T-helper 9 cell (primary cell): ENCODE measurements around the gene REXO1.
"Not testable (repeated sequence)": the region's sequence is repeated elsewhere in the genome, so short reads cannot be mapped to it uniquely, and the experiment has no call there.

ENCODE experiments used
- DNase-seq: peaks from one replicate; pipeline ENCODE4 v3.0.0-alpha.2; 2020
- total RNA-seq, 2 donors: gene quantifications; one replicate each; lab custom pipeline; 2026; lab: John Stamatoyannopoulos, UW

Gene REXO1, protein sequence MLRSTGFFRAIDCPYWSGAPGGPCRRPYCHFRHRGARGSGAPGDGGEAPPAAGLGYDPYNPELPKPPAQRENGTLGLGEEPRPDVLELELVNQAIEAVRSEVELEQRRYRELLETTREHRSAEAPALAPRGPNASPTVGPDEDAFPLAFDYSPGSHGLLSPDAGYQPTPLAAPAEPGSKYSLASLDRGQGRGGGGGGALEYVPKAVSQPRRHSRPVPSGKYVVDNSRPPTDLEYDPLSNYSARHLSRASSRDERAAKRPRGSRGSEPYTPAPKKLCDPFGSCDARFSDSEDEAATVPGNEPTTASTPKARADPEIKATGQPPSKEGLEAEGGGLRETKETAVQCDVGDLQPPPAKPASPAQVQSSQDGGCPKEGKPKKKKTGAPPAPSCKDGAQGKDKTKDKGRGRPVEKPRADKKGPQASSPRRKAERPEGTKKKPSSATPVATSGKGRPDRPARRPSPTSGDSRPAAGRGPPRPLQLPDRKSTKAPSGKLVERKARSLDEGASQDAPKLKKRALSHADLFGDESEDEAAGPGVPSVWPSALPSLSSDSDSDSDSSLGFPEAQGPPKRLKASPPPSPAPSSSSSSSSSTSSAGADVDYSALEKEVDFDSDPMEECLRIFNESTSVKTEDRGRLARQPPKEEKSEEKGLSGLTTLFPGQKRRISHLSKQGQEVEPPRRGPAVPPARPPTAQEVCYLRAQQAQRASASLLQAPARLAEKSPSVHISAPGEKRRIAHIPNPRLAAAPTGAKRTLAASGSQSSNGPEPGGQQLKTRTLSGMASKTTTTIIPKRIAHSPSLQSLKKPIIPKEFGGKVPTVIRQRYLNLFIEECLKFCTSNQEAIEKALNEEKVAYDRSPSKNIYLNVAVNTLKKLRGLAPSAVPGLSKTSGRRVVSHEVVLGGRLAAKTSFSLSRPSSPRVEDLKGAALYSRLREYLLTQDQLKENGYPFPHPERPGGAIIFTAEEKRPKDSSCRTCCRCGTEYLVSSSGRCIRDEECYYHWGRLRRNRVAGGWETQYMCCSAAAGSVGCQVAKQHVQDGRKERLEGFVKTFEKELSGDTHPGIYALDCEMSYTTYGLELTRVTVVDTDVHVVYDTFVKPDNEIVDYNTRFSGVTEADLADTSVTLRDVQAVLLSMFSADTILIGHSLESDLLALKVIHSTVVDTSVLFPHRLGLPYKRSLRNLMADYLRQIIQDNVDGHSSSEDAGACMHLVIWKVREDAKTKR
- total RNA-seq = 63.0 to 98.2 reads per million in 2 donors

DNA sequence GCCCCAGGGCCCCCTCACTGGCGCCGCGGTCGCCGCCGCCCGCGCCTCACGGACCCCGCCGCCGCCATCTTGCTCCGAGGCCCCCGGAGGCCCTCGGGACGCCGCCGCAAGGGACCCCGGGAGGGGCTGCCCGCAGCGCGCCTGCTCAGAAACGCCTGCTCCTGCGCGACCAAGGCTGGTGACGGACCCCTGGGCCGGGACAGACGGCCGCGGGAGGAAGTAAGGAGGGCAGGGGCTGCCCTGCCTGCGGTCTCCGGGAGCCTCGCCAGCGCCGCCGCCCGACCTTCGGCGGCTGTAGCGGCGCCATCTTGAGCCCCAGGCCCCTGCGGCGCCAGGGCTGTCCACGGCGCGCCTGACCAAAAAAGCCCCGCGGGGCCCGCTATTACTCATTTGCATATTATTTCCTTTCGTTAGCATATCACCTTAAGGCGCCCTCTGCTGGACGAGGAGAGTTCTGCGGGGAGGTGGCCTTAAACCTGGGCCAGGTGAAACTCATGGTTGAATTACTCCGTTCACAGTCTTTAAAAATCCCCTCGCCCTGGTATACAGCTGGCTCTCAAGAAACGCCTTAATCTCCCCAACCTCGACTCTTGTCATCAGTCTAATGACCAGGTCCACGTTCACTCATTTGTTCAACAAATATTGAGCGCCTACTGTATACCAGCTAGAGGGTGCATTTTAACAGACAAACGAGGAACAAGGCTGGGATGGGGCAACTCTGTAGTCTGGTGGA lies at the start of gene REXO1:
TSS of gene REXO1 (minus strand) at position 85 of the 733 bp plus-strand sequence. CDS start 125 bp downstream, outside the sequence.
- DNase-seq = peak; percentile 100

DNA sequence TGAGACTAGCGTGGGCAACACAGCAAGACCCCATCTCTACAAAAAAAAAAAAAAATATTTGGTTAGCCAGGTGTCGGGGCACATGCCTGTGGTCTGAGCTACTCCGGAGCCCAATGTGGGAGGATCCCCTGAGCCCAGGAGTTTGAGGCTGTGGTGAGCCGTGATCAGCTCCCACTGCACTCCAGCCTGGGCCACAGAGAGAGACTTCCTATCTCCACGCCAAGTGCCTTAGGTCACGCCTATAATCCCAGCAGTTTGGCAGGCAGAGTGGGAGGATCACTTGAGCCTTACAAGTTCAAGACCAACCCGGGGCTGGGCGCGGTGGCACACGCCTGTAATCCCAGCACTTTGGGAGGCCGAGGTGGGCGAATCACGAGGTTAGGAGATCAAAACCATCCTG lies 48.2 kb upstream of the REXO1 start:
- no peak for DNase-seq

DNA sequence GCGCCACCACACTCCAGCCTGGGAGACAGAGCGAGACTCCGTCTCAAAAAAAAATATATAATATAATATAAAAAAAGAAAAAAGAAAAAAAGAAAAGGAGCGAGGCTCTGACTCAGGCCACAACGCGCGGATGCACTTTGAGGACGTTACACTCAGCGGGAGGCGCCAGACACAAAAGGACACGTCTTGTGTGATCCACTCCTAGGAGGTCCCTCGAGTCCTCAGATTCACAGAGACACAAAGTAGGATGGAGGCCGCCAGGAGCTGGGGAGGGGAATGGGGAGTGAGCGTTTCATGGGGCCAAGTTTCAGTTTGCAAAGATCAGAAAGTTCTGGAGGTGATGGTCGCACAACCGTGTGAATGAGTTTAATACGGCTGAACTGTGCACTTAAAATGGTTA lies 45.5 kb upstream of the REXO1 start:
- no peak for DNase-seq

DNA sequence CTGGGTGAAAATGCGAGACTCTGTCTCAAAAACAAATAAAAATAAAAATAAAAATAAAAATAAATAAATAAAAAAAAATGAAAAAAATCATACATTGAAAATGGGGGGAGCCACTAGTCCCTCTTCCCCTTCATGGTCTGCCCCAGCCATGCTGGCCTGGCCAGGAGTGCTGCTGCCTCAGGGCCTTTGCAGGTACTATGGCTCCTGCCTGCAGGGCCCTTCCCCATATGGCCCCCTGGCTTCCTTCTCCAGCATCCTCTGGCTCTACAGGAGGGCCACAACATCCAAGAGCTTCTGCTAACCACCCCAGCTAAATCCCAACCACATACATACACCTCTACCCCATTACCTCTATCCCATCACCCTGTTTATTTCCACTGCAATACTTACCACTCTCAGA lies 41.6 kb upstream of the REXO1 start:
- no peak for DNase-seq

DNA sequence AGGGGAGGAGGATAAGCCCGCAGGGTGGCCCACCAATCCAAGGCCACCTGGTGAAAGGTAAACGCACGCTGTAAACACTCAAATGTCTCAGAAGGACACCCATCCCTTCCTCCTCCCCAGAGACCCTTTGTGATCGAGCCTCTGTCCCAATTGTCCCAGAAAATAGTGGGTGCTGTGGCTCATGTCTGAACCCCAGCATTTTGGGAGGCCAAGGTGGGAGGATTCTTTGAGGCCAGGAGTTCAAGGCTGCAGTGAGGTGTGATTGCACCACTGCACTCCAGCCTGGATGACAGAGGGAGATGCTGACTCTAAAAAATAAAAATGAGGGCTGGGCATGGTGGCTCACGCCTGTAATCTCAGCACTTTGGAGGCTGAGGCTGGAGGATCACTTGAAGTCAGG lies 40.1 kb upstream of the REXO1 start:
- no peak for DNase-seq

DNA sequence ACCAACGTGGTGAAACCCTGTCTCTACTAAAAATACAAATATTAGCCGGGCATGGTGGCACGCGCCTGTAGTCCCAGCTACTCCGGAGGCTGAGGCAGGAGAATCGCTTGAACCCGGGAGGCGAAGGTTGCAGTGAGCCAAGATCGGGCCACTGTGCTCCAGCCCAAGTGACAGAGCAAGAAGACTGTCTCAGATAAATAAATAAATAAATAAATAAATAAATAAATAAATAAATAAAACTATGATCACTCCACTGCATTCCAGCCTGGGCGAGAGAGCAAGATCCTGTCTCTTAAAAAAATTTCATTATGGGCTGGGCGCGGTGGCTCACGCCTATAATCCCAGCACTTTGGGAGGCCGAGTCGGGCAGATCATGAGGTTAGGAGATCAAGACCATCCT lies 38.1 kb upstream of the REXO1 start:
- DNase-seq = not testable (repeated sequence)

DNA sequence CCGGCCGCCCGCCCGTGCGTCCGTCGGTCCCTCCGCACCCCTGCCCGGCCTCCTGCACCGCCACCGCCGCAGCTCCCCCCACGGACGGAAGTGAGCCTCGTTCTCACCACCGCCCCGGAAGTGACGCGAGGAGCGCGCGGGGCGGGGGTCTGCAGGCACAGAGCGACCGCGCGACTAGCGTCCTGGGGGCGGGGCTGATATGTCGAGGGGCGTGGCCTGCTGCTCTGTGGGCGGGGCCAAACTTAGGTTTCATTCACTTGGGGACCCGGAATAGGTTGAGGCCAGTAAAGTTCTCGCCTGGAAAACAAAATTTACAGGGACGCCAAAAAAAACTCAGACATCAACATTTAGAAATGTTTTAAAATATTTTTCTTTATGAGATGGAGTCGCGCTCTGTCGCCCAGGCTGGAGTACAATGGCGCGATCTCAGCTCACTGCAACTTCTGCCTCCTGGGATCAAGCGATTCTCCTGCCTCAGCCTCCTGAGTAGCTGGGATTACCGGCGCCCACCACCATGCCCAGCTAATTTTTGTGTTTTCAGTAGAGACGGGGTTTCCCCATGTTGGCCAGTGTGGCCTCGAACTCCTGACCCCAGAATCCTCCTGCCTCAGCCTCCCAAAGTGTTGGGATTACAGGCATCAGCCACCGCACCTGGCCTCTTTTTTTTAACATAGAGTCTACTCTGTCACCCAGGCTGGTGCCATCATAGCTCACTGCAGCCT lies 37.3 kb upstream of the REXO1 start, which contains the start of gene ABHD17A:
TSS of gene ABHD17A (minus strand) at position 99 of the 722 bp plus-strand sequence. CDS start 3,930 bp downstream, outside the sequence.
- DNase-seq = peak; percentile 95

DNA sequence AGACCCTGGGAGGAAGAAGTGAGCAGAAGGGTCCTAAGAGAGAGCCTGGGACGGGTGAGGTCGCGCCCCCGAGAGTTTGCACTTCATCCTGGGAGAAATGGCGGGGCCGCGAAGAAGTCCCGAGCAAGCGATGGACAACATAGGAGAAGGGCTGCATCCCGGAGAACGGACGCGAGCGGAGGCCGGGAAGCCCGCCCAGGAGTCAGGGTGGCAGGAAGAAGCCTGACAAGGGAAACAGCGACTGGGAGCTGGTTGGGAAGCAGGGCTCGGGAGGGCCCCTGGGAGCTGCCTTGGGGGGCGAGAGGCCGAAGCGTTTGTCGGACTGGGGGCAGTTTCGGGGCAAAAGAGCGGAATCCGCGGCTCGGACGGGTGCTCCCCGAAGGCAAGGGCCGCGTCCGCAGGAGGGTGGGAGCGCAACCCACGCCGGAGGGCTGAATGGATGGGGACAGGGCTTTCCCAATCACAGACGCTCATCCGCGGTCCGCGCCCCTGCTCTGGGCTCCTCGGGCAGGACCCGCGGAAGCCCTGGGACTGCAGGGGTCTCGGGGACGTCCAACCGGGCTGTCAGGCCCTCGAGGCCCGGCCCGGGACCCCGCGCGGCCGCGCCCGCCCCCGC lies 36.5 kb upstream of the REXO1 start:
- no peak for DNase-seq

DNA sequence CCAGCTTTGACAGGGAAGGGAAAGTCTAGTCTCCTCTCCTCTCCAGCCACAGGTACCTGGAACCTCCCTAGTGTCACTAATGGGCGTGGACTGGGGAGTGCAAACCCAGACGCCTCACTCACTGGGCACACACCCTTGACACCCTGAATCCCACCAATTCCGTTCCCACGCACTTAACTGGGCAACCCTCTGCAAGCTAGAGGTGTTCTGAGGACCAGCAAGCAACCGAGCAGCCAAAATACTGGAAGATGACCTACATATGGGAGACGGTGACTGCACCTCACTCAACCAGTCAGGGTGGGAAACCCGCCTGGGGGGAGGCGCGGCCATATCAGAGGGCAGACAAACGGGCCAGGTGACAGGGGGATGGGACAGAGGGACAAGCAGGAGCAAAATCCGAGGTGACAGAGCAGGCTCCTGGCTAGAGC lies 36.0 kb upstream of the REXO1 start:
- DNase-seq = no peak

DNA sequence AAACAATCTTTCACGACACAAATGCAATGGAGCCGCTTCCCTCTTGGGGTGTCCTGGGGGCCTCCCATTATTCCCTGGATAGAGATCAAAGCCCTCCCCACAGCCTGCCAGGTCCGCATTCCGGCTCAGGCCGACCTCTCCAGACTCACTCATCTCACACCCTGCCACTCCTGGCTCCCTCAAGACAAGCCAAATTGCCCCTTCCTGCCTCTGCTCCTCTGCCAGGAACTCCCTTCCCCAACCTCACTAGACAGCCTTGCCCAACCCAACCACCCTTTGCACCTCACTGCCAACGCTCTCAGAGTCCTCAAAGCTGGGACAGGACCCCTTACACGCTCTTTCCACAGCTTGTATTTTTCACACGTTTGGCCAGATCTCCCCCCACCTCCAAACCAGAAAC lies 35.5 kb upstream of the REXO1 start:
- DNase-seq = no peak

DNA sequence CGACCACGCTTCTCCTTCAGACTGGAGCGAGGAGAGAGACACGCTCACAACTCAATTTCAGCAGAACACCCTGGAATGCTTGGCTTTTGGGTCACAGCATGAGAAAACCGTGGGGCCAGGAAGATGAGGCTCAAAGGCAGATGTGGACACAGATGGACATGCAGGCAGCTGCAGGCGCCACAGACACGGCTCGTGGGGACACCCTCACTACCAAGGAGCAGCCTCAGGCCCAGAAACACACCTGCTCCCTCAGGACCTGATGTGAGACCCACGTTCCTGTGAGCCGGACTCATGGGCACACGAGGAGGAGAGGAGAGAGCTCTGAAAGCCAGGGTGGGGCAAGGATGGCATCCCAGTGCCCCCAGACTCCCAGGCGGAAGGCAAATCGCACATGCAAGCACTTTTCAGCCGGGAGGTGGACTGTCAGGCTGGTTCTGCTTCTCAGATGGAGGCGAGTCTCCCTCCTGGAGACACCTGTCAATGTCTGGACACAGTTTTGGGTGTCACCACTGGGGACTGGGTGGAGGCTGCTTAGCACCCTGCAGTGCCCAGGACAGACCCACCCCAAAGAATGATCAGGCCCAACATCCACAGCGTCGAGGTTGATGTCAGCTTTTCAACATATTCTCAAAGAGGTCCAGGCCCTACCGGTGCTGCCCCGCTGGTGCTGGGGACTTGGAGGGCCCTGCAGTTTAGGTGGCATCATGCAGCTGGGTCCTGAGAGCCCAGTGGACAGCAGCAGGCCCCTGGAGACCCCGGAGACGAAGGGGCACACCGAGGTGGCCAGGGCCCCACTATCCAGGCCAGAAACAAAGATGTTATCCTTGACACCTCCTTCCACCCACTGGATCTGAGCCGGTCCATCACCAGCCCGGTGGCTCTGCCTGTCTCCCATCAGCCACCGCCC lies 34.8 kb upstream of the REXO1 start:
- no peak for DNase-seq

DNA sequence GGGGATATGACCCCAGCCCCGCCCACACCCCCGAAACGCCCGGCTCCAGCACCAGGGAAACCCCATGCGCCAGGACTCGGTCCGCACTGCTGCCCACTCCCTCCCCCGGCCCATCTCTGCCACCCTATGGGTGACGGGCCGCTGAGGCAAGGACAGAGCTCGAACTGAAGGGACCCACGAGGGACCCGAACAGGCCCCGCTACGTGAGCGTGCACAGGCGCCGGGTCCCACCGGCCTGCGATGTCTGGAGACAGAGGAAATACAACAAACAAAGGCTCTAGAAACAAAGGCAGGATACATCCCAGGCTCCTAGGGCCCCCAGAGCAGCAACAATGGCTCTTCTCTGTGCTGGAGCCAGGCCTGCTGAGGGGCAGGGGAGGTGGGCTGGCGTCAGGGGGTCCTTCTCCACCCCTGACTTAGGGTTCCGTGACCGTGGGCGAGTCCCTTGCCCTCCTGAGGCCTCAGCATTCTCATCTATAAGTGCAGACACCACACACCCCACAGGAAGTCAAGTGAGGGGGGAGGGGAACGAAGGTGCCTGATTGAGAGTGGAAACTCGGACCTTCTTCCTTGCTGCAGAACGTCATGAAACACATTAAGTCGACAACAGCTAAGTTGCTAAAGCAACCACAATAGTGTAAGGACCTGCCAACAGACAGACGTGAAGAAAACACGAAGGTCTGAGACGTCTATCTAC lies 34.0 kb upstream of the REXO1 start:
- DNase-seq = peak; percentile 62

DNA sequence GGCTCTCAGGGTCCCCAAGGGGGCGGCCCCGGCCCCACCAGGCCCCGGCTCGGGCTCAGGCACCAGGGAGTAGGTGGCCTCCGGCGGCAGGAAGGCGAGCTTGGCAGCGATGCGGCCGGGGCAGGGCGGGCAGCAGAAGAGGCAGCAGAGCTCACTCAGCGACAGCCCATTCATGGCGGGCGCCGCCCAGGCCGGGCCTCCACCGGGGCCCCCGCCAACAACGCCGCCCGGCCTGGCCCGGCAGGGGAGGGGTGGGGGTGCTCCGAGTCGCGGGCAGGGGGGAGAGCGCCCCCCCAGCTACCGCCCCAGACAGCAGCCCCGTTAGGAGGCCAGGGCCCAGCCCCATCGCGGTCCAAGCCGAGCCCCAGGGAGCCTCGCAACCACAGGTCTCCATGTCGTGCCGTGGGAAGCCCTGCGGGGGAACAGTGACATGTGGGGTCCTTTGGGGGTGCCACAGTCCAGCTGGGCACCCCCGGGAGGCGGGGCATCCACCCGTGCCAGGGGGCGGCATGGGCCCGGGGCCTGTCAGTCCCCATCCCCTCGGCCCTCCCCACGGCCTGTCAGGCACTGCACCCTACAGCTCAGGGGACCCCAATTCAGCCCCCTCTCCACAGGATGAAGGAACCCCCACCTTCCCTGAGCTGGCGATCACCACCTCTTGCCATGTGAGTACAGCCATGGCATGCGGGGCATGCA lies 33.3 kb upstream of the REXO1 start:
- DNase-seq = not testable (repeated sequence)

DNA sequence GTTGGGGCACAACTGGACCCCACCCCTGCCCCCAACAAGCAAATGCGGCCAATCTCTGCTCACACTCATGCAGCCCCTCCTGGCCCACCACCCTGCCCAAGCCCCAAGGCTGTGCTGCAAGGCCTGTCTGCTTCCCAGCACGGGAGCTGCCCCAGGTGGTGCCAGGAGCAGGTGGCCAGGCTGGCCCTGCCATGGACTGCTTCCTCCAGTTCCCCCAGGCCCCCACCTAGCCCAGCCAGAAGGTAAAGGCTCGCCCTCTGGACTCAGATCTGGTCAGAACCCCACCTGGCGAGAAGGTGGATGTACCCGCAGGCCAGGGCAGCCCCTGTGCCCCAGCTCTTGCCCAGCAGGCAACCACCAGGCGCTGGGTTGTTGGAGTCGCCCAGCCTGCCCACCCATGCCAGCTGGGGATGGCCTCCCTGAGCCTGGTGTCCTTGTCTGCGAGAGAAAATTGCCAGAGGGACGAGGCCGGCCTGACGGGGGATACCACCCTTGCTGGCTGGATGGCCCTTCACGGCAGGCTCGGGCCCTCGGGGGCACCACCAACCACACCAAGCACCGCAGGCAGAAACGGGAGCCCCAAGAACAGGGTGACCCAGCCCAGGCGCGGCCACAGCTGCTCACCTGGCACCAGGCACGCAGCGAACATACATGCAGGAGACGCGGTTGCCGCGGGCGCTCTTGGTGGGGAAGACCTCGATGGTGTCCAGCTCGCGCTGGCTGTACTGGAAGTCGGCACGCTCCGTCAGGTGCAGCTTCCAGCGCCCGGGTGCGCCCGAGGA lies 32.5 kb upstream of the REXO1 start:
- no peak for DNase-seq

DNA sequence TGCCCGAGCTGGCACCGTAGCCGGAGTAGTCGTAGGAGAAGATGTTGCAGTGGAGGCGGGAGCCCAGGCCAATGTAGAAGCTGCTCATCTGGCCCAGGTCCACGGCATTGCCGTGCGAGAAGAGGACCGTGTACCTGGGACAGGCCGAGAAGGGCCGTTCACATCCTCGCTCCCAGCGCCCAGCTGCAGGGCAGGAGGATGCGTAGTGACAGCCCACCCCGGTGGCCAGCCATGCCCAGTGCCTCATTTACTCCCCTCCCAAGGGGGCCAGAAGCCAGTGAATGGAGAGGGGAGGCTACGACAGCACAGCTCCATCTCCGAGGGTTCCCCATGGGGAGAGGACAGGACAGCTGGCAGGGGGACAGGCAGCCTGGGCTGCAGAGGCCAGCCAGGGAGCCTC lies 31.7 kb upstream of the REXO1 start:
- not testable (repeated sequence) for DNase-seq

DNA sequence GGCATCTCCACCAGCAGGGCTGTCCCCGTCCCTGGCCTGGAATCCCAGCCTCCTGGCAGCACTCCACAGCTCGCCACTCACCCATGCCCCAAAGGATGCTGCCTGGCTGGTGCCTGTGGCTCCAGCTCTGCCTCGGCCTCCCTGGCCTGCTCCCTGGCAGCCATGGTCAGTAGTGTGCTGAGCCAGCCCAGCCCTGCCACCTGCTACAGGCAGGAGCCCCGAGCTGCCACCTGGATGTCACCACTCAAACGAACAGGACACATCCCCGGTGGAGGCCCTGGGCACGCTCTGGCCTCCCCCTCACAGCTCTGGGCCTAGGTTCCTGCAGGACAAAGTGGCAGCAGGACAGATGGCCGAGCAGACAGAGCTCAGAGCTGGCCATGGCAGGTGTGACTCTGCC lies 30.3 kb upstream of the REXO1 start:
- not testable (repeated sequence) for DNase-seq

DNA sequence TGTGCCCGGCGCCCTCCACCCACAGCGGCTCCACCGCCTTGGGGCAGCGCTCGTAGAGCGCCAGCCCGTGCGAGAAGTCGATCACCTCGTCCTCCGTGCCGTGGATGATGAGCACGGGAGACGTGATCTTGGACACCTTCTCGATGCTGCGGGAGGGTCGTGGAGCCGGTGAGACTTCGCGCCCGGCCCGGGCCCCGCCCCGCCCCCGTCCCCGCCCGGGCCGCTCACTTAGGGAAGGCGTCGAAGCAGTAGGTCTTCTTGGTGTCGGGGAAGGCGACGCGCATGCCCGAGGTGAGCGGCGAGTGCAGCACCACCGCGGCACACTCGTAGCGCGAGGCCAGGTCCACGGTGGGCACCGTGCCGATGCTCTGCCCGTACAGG lies 29.0 kb upstream of the REXO1 start:
- not testable (repeated sequence) for DNase-seq
